Measurements from ENCODE around the gene FABP7. TPM values are rescaled to one million over a fixed set of nuclear protein-coding genes. Genes with fewer than 3 reads are reported as not detected.

FABP7 gene
- total RNA-seq: not detected in 3 replicates
- long read RNA-seq: 0 reads

DNA sequence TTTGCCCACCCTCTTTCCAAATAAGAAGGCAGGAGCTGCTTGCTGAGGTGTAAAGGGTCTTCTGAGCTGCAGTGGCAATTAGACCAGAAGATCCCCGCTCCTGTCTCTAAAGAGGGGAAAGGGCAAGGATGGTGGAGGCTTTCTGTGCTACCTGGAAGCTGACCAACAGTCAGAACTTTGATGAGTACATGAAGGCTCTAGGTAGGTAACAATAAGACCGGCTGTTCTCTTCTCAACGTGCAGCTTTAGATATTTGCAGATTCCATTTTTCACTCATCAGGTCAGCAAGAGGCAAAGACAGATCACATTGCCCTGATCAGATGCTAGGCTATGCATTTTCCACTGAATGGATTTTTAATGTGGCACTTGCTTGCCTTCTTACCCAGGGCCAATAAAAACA, at the start of gene FABP7:
TSS of gene FABP7 (plus strand) at position 50 of the 400 bp plus-strand sequence. CDS start at position 129, 79 bp downstream.
- no peak within 1 kb of the TSS for H3K27ac Mint-ChIP-seq (ENCODE audit: unreplicated experiment)
- no peak for DNase-seq (ENCODE audit: low spot score)
- no peaks in the 10 kb centered on the region for H3K4me1 Mint-ChIP-seq (ENCODE audit: low read depth)
- H3K9me3 Mint-ChIP-seq (ENCODE audit: low read depth): peaks cover 7% of the 10 kb centered on the region
- peaks cover 17% of the 10 kb centered on the region for H3K27me3 Mint-ChIP-seq (ENCODE audit: low read depth)
- no peak within 1 kb of the TSS for H3K4me3 Mint-ChIP-seq (ENCODE audit: unreplicated experiment)
- H3K36me3 Mint-ChIP-seq (ENCODE audit: low read depth): peaks cover 1% of the 10 kb centered on the region
- TF ChIP-seq CTCF (IDR thresholded peaks at IDR 0.05): no peak

GRCh38 chr6:122730334-122730733, 49.2 kb upstream of the FABP7 start:
- Mint-ChIP-seq H3K9me3 (ENCODE audit: low read depth) (no peaks in the 10 kb centered on the region), H3K27me3 (ENCODE audit: low read depth) (peaks cover 2% of the 10 kb centered on the region), H3K27ac (ENCODE audit: unreplicated experiment) (no peak overlapping the region), H3K4me1 (ENCODE audit: low read depth) (no peaks in the 10 kb centered on the region), H3K36me3 (ENCODE audit: low read depth) (no peaks in the 10 kb centered on the region), H3K4me3 (ENCODE audit: unreplicated experiment) (no peak overlapping the region)
- DNase-seq (ENCODE audit: low spot score): no peak
- no peak for TF ChIP-seq CTCF (IDR thresholded peaks at IDR 0.05)

DNA sequence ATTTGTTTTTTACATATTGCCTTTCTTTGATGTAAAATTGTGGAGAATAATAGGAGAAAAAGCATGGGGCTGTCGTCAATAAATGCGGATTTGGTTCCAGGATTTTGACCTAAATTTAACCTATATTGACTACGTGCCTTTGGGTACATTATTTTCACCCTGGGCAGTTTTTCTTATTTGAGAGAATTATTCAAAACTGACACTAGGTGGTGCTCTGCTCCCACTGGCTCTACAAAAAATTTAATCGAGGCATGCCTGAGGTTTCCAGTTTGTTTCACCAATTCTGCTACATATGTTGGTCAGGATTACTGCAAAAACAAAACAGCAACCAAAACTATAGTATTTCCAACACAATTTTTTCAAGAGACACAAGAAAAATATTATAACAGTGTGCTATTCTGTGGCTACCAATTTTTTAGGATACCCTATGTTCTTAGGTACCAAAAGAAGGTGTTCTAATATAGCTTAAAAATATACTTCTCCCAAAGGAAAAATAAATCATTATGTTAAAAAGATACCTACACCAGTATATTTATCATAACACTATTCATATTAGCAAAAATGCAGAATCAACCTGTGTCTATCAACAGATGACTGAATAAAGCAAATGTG, 48.6 kb upstream of the FABP7 start:
- Mint-ChIP-seq H3K36me3 (ENCODE audit: low read depth) (no peaks in the 10 kb centered on the region), H3K4me1 (ENCODE audit: low read depth) (no peaks in the 10 kb centered on the region), H3K4me3 (ENCODE audit: unreplicated experiment) (no peak overlapping the region), H3K27ac (ENCODE audit: unreplicated experiment) (no peak overlapping the region), H3K27me3 (ENCODE audit: low read depth) (peaks cover 2% of the 10 kb centered on the region), H3K9me3 (ENCODE audit: low read depth) (no peaks in the 10 kb centered on the region)
- peak; percentile 93 for TF ChIP-seq CTCF (IDR thresholded peaks at IDR 0.05)
- DNase-seq (ENCODE audit: low spot score): no peak

DNA sequence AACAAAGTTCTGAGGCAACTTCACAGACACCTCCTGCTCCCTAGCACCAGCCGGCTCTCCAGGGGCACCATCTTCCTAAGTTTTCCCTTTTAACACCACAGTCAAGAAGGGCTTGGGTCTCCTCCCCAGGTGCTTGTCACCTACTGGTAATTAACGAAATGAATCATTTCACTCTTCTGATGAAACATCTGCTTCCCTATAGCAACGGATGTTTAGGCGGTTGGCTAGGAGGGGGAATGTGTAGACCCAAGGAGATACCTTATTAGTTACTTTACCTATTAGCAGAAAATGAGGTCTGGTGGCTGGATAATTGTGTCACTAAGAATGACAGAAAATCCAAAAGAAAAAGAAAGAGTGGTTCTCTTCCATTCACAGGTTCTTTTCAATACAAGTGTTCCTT, 46.3 kb upstream of the FABP7 start:
- Mint-ChIP-seq H3K27me3 (ENCODE audit: low read depth) (peaks cover 2% of the 10 kb centered on the region), H3K4me3 (ENCODE audit: unreplicated experiment) (no peak overlapping the region), H3K27ac (ENCODE audit: unreplicated experiment) (no peak overlapping the region), H3K36me3 (ENCODE audit: low read depth) (no peaks in the 10 kb centered on the region), H3K4me1 (ENCODE audit: low read depth) (no peaks in the 10 kb centered on the region), H3K9me3 (ENCODE audit: low read depth) (no peaks in the 10 kb centered on the region)
- no peak for TF ChIP-seq CTCF (IDR thresholded peaks at IDR 0.05)
- no peak for DNase-seq (ENCODE audit: low spot score)

- Mint-ChIP-seq H3K4me3 (ENCODE audit: unreplicated experiment) (no peak overlapping the region), H3K4me1 (ENCODE audit: low read depth) (no peaks in the 10 kb centered on the region), H3K27ac (ENCODE audit: unreplicated experiment) (no peak overlapping the region), H3K9me3 (ENCODE audit: low read depth) (no peaks in the 10 kb centered on the region), H3K36me3 (ENCODE audit: low read depth) (no peaks in the 10 kb centered on the region), H3K27me3 (ENCODE audit: low read depth) (peaks cover 2% of the 10 kb centered on the region)
- TF ChIP-seq CTCF (IDR thresholded peaks at IDR 0.05): no peak
- no peak for DNase-seq (ENCODE audit: low spot score)
Measured at GRCh38 chr6:122734529-122735395, 44.8 kb upstream of the FABP7 start.
